GM23248 (cell line): ENCODE data around the gene CMSS1. TPM values are rescaled to one million over a fixed set of nuclear protein-coding genes. Genes with fewer than 3 reads are reported as not detected.

Source experiments
- DNase-seq: peaks from one replicate; pipeline ENCODE4 v3.0.0-alpha.2; 2015
- H2AFZ ChIP-seq: fragments of 200-600 bp; sonication (generic); 2 replicates; pipeline ENCODE4 v1.6.1; 2016; ENCODE audit warnings: antibody characterized with exemption
- H3F3A ChIP-seq: fragments of 200-600 bp; sonication (generic); 2 replicates; pipeline ENCODE4 v1.6.1; 2016; ENCODE audit warnings: mild to moderate bottlenecking, antibody characterized with exemption, mixed run types; ENCODE audit not compliant: insufficient read depth
- H3K27ac ChIP-seq: fragments of 200-600 bp; sonication (generic); 2 replicates; pipeline ENCODE4 v1.5.1; 2016; ENCODE audit warnings: mild to moderate bottlenecking
- H3K27me3 ChIP-seq: fragments of 200-600 bp; sonication (generic); replicated peaks from 2 replicates; pipeline ENCODE4 v1.6.1; 2016; ENCODE audit warnings: mild to moderate bottlenecking; ENCODE audit not compliant: insufficient read depth
- H3K36me3 ChIP-seq: fragments of 200-600 bp; sonication (generic); 2 replicates; pipeline ENCODE4 v1.6.1; 2016; ENCODE audit warnings: low read depth, mild to moderate bottlenecking
- H3K4me1 ChIP-seq: fragments of 200-600 bp; sonication (generic); 2 replicates; pipeline ENCODE4 v1.6.1; 2016; ENCODE audit warnings: mild to moderate bottlenecking; ENCODE audit not compliant: insufficient read depth
- H3K4me2 ChIP-seq: fragments of 200-600 bp; sonication (generic); one replicate; pipeline ENCODE4 v1.6.1; 2016; ENCODE audit warnings: mild to moderate bottlenecking; ENCODE audit not compliant: unreplicated experiment
- H3K4me3 ChIP-seq: fragments of 200-600 bp; sonication (generic); 2 replicates; pipeline ENCODE4 v1.5.1; 2016; ENCODE audit warnings: mild to moderate bottlenecking
- H3K79me2 ChIP-seq: fragments of 200-600 bp; sonication (generic); 2 replicates; pipeline ENCODE4 v1.6.1; 2016; ENCODE audit warnings: mild to moderate bottlenecking; ENCODE audit not compliant: insufficient read depth
- H3K9ac ChIP-seq: fragments of 200-600 bp; sonication (generic); 2 replicates; pipeline ENCODE4 v1.6.1; 2016; ENCODE audit warnings: mild to moderate bottlenecking
- H3K9me2 ChIP-seq: fragments of 200-600 bp; sonication (generic); 2 replicates; pipeline ENCODE4 v1.6.1; 2016; ENCODE audit warnings: mixed run types, mild to moderate bottlenecking, moderate library complexity; ENCODE audit not compliant: insufficient read depth
- H3K9me3 ChIP-seq: fragments of 200-600 bp; sonication (generic); one replicate; pipeline ENCODE4 v1.6.1; 2017; ENCODE audit warnings: low read depth
- H4K20me1 ChIP-seq: fragments of 200-600 bp; sonication (generic); 2 replicates; pipeline ENCODE4 v1.6.0; 2016; ENCODE audit not compliant: insufficient read depth
- EZH2 ChIP-seq: fragments of 200-600 bp; sonication (generic); IDR thresholded peaks from 2 replicates; pipeline ENCODE4 v1.6.1; 2018; ENCODE audit warnings: antibody characterized with exemption, mild to moderate bottlenecking; ENCODE audit not compliant: insufficient read depth, poor library complexity, severe bottlenecking
- EZH2phosphoT487 ChIP-seq: fragments of 200-600 bp; sonication (generic); IDR thresholded peaks from 2 replicates; pipeline ENCODE4 v1.6.1; 2018; ENCODE audit warnings: antibody characterized with exemption, moderate library complexity, mild to moderate bottlenecking, low read depth; ENCODE audit not compliant: insufficient read depth
- WGBS, 2 experiments: methylation state at CpG; one replicate each; pipeline ENCODE4 v1.1.6; 2015 to 2017; ENCODE audit warnings: low lambda C conversion rate in 2 of 2, low coverage in 1 of 2; ENCODE audit errors: missing lambda C conversion rate in 2 of 2; 5-methylcytosine and 5-hydroxymethylcytosine counted together
- in situ Hi-C: fragments of 300-500 bp; cut with MboI; formaldehyde crosslinking; loops from 2 replicates; pipeline ENCODE4 v1.15.0; 2020
- polyA plus RNA-seq: library from polyadenylated mRNA; unstranded; fragments of >200 nt; fragmentation: Nextera tagmentation; extraction: Ambion mirVana; gene quantifications from 2 replicates; pipeline ENCODE4 v1.2.1, GENCODE V29; 2016
- total RNA-seq: library from RNA; depleted of rRNA; stranded (reverse); fragments of >200 nt; shearing (Covaris generic); gene quantifications from 2 replicates; pipeline ENCODE4 v1.2.3, GENCODE V29; 2014

Gene CMSS1
- total and polyA plus RNA-seq, 2 experiments from 2014 or later: 17.2 to 26.6 TPM

DNA sequence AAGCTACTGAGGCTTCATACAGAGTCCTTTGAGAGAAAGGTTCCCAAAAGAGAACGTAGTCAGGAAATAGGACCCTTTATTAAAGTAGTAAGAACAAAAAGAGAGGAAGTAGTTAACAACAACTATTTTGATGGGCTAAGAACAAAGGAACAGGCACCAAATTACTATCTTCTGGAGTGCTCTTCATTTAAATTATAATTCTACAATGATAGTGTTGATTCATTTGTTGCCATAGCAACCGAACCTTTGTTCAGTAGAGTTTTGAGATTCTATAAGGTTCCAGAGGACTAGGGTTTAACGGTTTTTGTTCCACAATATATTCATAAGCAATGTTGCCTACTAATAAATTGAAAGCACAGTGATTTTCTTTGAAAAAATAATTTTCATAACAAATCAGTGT is 78.8 kb downstream of the CMSS1 start:
- Histone ChIP-seq H3K4me2 (peak overlapping the region; percentile 78), H3K9me3 (no peaks in the 10 kb centered on the region), H3K9me2 (no peaks in the 10 kb centered on the region), H3K36me3 (no peaks in the 10 kb centered on the region), H3K79me2 (peaks cover 8% of the 10 kb centered on the region; the same call in 1 of the 2 replicates), H4K20me1 (no peaks in the 10 kb centered on the region), H3K4me1 (peaks cover 46% of the 10 kb centered on the region), H3K27ac (peak overlapping the region; percentile 97), H3K9ac (peak overlapping the region; percentile 78), H3F3A (peaks cover 44% of the 10 kb centered on the region), H2AFZ (peak overlapping the region; percentile 67), H3K4me3 (peak overlapping the region; percentile 20; the same call in 1 of the 2 replicates), H3K27me3 (no peaks in the 10 kb centered on the region)
- in situ Hi-C loops: no loop called here
- DNase-seq: peak; percentile 44
- TF ChIP-seq EZH2phosphoT487: no peak
- no peak for TF ChIP-seq EZH2
- 54 to 63% methylated on average over 3 of the region's 3 CpGs for WGBS, 2 experiments

DNA sequence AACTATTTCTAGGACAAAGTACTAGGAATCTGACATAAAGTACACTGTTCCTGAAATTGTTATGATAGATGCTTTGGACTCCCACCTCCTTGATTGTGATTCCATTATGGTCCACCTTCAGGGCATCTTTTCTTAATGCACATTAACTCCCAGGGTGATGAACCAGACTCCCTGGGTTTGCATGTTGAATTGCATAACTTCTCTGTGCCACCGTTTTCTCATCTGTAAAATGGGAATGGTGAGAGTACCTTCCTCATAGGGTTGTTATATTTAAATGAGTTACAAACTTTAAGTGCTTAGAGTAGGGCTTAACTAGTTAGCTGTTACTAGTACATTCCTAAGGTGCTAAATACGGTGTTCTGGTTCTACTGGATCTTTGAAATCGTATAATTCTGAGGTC is 81.9 kb downstream of the CMSS1 start:
- Histone ChIP-seq H3K27me3 (no peaks in the 10 kb centered on the region), H3K27ac (no peak overlapping the region), H3K9me2 (no peaks in the 10 kb centered on the region), H3K9me3 (no peaks in the 10 kb centered on the region), H2AFZ (no peak overlapping the region), H3K4me3 (no peak overlapping the region), H4K20me1 (no peaks in the 10 kb centered on the region), H3K79me2 (peaks cover 8% of the 10 kb centered on the region; the same call in 1 of the 2 replicates), H3F3A (peaks cover 56% of the 10 kb centered on the region), H3K36me3 (no peaks in the 10 kb centered on the region), H3K4me1 (peaks cover 66% of the 10 kb centered on the region), H3K9ac (no peak overlapping the region), H3K4me2 (no peak overlapping the region)
- DNase-seq: no peak
- in situ Hi-C loops: no loop called here
- no peak for TF ChIP-seq EZH2phosphoT487
- no peak for TF ChIP-seq EZH2
- WGBS, 2 experiments: 96 to 97% methylated on average over 3 of the region's 3 CpGs

DNA sequence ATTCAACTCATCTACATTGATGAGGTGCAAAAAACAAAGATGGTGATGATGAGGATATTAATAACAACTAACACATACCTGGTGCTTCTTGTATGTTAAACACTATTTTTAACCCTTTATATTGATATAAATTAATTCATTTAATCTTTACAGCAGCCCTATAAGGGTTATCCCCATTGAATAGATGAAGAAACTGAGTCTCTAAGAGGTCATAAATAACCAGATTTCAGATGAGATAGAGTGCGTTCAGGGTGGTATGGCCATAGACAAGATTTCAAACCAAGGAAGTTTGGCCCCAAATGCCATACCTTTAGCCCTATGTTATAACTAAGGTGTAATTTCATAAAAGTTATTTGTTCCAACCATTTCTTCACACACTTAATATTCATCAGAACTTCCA is 82.6 kb downstream of the CMSS1 start:
- peaks cover 61% of the 10 kb centered on the region for H3K4me1 ChIP-seq
- no peak overlapping the region for H3K9ac ChIP-seq

DNA sequence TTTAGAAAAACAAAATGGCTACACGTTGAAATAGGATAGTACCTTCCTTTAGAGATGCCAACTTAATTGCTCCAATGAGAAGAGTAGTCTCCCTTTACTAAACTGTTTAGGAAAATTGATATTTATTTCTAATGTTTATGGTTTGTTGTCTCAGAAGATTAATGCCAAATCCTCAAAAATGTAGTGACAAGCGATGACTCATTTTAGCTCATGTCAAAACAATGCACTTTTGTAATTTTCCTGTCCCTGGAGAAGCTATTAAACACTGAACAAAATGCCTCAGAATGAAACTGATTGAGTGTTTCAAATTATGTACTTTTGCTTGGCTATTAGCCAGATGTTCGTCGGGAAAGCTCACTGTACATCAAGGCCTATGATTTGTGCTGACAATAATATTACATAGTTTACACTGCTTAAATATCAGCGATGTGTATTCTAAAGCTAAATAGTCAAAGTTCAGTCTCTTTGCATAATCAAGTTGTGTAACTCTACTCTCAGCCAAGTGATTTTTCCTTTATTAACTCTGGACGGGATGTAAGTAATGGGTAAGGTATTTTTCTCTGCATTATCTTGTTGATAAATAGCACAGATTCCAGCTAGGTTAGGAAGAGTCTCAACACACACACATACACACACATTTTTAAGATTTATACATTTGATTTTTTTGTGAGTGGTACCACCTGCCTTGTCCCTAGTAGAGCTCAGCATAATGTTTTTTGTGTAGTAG is 83.7 kb downstream of the CMSS1 start:
- no peaks in the 10 kb centered on the region for H3K9me3 ChIP-seq
- peak overlapping the region; percentile 71 for H3K27ac ChIP-seq
- peak overlapping the region; percentile 49 for H3K9ac ChIP-seq
- H3K36me3 ChIP-seq: no peaks in the 10 kb centered on the region
- H3K27me3 ChIP-seq: no peaks in the 10 kb centered on the region
- H3K4me1 ChIP-seq: peaks cover 52% of the 10 kb centered on the region
- in situ Hi-C loops: no loop called here
- WGBS, 2 experiments: 0 to 2% methylated on average over 6 of the region's 6 CpGs
- peak; percentile 71; the same call in 1 of the 2 replicates for TF ChIP-seq EZH2phosphoT487
- no peak for TF ChIP-seq EZH2
- DNase-seq: peak; percentile 92
- peaks cover 8% of the 10 kb centered on the region; the same call in 1 of the 2 replicates for H3K79me2 ChIP-seq
- H3K9me2 ChIP-seq: no peaks in the 10 kb centered on the region
- H4K20me1 ChIP-seq: no peaks in the 10 kb centered on the region
- 0 out of 2 replicates have a peak overlapping the region, but pooled peaks have one; percentile 19 for H2AFZ ChIP-seq
- peak overlapping the region; percentile 55 for H3K4me3 ChIP-seq
- peak overlapping the region; percentile 76 for H3K4me2 ChIP-seq
- H3F3A ChIP-seq: peaks cover 42% of the 10 kb centered on the region

More for the DNA sequence above, 82.6 kb downstream of the CMSS1 start:
- no peak overlapping the region for H3K4me3 ChIP-seq
- no peak for DNase-seq
- peaks cover 8% of the 10 kb centered on the region; the same call in 1 of the 2 replicates for H3K79me2 ChIP-seq
- H3K27ac ChIP-seq: peak overlapping the region; percentile 71; the same call in 1 of the 2 replicates
- no peak overlapping the region for H3K4me2 ChIP-seq
- H3K9me3 ChIP-seq: no peaks in the 10 kb centered on the region
- H4K20me1 ChIP-seq: no peaks in the 10 kb centered on the region
- H3K9me2 ChIP-seq: no peaks in the 10 kb centered on the region
- TF ChIP-seq EZH2 (no peak), EZH2phosphoT487 (no peak)
- in situ Hi-C loops: no loop called here
- no peak overlapping the region for H2AFZ ChIP-seq
- H3F3A ChIP-seq: peaks cover 51% of the 10 kb centered on the region
- whole genome bisulfite sequencing, 2 experiments: 97 to 100% methylated on average over 1 of the region's 1 CpG
- H3K27me3 ChIP-seq: no peaks in the 10 kb centered on the region
- no peaks in the 10 kb centered on the region for H3K36me3 ChIP-seq
